Measurements from ENCODE around the gene MPPE1. TPM values are rescaled to one million over a fixed set of nuclear protein-coding genes. Genes with fewer than 3 reads are reported as not detected.
A peak's percentile ranks its signal among the peaks of the same experiment; 100 is the strongest.
"Not testable (repeated sequence)": the region's sequence is repeated elsewhere in the genome, so short reads cannot be mapped to it uniquely, and the experiment has no call there.

MPPE1 gene
- total RNA-seq, 1 donor from 2014 or later = 56.7 TPM

DNA sequence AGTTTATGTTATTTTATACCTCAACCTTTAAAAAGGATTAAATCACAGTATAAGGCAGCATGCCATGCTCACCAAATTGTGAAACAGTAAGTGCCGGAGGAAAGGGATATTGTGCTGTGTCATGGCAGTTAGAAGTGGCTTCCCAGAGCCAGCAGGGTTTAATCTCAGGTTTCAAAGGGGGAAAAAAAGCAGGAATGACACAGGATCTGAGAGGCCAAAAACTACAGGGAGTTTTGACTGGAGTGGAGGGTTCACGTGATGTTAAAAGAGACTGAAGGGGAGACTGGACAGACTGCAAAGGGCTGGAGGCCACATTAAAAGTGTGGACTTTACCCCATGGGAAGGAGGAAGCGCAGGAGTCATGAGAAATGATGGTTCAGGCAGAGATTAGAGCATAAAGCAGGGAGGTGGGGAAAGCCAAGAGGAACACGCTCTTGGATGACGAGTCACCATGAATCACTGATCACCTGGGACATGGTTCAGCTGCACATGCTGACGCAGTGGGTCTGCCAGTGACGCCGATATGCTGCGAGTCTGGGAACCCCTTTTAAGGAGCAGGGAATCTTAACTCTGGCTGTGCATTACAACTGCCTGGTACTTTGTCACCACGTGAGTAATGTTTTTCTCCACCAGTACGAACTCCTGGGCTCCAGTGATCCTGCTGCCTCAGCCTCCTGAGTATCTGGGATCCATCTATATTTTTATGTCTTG, 50.8 kb downstream of the MPPE1 start:
- peak; percentile 76 for DNase-seq (ENCODE audit: low spot score)

DNA sequence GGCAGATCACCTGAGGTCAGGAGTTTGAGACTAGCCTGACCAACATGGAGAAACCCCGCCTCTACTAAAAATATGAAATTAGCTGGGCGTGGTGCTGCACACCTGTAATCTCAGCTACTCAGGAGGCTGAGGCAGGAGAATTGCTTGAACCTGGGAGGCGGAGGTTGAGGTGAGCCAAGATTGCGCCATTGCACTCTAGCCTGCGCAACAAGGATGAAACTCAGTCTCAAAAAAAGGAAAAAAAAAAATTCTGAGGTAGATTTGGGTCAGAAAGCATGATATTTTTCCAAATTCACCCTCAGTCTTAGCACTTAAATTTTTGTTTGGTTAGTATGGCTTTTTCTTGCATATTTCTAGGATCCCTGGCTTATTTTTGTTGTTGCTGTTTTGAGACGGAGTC, 53.6 kb downstream of the MPPE1 start:
- not testable (repeated sequence) for DNase-seq (ENCODE audit: low spot score)

DNA sequence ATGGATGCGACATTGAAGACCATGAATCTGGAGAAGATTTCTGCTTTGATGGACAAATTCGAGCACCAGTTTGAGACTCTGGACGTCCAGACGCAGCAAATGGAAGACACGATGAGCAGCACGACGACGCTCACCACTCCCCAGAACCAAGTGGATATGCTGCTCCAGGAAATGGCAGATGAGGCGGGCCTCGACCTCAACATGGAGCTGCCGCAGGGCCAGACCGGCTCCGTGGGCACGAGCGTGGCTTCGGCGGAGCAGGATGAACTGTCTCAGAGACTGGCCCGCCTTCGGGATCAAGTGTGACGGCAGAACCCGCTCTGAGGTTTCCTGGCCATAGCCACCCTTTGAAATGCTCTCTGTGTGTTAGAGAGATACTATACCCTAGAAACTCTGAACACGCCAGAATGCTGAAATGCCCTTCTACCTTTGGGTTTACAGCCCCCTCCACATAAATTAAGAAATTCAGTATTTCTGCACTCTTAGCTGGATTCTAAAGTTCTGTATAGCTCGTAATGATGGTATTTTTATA, 56.2 kb downstream of the MPPE1 start:
- peak; percentile 20 for DNase-seq (ENCODE audit: low spot score)

DNA sequence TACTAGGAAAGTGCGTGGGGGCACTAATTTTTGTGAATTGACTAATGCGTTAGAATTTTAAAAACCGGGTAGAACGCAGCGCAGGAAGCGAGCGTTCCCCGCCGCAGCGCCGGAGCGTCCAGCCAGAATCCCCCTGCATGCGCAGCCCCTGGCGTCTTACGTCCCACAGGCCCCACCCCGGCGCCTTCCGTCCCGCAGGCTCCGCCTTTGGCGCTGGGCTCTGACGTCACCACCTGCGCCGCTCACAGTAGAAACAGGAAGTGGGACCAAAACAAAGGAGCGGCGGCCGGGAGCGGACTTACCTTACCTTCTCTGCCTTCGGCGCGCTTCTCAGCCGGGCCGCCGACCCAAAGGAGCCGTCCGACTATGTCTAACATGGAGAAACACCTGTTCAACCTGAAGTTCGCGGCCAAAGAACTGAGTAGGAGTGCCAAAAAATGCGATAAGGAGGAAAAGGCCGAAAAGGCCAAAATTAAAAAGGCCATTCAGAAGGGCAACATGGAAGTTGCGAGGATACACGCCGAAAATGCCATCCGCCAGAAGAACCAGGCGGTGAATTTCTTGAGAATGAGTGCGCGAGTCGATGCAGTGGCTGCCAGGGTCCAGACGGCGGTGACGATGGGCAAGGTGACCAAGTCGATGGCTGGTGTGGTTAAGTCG, 56.8 kb downstream of the MPPE1 start, which contains the start of gene CHMP1B:
CHMP1B (plus strand) TSS at position 268 of the 660 bp plus-strand sequence; CDS start at position 367, 99 bp downstream.
- DNase-seq (ENCODE audit: low spot score) = peak; percentile 98

DNA sequence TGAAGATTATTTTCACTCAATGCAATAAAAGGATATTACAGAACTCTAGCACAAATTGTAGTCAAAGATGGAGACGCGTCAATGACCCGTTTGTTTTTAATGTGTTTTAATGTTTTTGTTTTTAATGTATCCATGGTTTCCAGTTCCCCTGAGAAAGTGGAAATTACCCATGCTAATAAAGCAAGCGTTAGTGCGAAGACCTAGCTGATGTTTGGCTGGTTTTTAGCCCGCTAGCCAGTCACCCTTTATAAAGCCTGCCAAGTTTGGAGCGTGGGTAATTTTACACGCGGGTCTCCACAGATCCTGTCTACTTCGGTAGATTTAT, 57.3 kb downstream of the MPPE1 start:
- DNase-seq (ENCODE audit: low spot score) = no peak

DNA sequence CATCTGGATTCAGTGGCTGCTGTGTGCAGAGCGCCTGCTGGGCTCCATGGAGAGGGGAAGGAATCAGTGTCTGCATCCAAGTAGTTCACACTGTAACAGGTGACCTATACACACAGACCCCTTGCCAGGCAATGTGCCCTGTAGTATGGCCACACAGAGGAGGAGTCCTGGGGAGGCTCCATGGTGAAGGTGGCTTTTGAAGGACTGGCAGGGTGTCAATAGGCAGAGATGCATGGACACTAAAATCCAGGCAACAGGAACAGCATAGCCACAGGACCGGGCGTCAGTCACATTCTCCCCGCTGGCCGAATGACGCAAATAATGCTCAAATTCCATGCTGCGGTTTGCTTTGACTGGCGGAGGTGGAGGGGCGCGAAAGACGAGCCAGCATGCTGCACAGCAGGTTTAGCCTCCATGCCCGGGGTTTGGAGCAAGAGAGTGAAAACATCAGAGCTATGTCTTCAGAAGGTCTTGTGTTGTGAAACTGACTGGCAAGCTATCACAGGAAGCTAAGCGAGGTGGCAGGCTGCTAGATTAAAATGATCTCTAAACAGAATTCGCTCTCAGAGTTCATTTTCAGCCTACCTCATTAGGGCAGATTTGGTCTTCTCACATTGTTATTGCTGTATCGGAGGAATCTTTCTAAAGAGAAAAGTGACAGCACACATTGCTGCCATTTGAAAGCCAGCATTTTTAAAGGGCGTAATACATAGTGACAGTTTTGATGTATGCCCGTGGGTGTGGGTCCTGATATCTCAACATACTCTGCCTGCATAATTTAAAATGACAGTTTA, 58.1 kb downstream of the MPPE1 start:
- peak; percentile 61 for DNase-seq (ENCODE audit: low spot score)

DNA sequence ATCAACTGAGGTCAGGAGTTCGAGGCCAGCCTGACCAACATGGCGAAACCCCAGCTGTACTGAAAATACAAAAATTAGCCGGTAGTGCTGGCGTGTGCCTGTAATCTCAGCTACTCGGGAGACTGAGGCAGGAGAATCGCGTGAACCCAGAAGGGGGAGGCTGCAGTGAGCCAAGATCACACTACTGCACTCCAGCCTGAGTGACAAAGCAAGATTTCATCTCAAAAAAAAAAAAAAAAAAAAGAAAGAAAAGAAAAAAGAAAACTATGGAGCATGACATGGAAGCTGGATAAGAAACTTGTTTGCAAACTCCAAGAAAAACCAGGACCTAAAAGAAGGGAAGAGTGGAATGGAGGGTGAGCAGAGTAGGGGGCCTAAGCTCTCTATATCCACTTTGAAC, 58.8 kb downstream of the MPPE1 start:
- no peak for DNase-seq (ENCODE audit: low spot score)

DNA sequence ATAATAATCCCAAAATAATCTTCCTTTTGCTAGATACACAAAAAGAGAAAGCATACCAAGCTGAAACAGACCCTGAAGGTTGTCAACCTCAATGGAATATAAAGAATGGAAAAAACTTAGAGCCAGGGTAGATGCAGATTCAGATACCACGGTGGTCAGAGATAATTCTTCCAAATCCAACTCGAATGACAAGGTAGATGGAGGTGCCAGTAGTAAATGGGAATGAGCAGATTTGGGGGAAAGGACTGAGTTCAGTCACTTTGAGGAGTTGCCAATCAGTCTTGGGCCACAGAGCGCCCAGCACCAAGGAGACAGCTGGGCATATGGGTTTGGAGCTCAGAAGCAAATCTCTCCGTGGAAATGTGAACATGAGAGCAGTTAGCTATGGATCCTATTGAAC, 60.3 kb downstream of the MPPE1 start:
- DNase-seq (ENCODE audit: low spot score) = no peak

DNA sequence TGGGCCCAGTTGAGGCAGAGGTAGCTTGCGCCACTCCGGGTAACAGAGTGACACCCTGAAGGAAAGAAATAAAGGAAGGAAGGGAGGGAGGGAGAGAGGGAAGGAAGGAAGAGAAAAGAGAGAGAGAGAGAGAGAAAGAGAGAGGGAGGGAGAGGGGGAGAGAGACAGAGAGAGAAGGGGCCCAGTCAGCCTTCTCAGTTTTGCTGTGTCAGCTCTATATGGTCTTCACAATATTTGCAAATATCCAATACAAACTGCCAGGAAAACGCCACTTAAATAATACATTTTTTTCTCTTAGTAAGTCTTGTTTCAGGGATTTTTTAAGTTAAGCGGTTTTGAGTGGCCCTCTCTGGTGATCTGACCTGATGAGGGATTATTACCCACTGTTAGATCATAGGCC, 62.5 kb downstream of the MPPE1 start:
- DNase-seq (ENCODE audit: low spot score) = no peak

DNA sequence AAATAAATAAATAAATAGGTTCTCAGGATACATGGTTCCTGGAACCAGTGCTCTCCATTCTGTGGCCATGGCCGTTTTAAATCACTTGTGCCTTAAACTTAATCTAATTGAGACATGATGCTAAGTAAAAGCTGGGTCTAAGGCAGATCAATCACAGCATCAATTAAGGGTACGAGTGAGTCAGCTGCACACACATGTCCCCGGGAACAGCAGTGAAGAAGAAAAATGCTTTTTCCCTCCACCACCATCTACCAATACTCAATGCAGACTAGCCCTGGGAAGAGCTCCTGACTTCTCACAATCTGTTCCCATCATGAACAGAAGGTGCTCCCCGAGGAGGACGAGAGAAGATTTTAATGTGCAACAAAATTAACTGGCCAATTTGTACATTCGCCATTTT, 63.7 kb downstream of the MPPE1 start:
- DNase-seq (ENCODE audit: low spot score) = no peak

DNA sequence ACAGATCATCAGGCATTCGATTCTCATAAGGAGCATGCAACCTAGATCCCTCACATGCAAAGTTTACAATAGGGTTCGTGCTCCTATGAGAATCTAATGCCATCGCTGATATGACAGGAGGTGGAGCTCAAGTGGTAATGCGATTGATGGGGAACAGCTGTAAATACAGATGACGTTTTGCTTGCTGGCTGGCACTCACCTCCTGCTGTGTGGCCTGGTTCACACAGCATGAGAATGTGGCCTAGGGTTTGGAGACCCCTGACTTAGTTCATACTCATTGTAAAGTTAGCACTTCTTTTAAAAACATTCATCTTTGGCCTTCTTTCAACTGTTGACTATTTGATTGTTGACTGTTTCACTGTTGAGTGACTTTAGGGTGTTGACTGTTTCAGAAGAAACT, 65.6 kb downstream of the MPPE1 start:
- DNase-seq (ENCODE audit: low spot score) = no peak

DNA sequence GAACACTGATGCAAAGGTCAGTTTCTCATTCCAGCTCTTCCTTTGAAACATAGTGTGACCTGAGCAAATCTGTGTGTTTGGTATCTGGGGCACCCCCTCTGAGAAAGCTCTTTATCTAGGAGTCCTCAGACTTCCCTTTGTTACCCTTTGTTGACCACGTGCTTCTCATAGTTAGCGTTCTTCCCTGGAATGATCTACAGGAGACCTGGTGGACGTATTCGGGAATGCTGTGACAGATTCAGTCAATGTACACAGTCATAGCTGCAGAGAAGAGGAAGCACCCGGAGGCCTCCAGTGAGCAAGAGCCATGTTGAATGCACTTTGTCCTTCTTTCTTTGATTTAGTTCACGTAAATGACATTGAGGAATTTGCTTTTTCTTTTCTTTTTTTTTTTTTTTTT, 67.6 kb downstream of the MPPE1 start:
- no peak for DNase-seq (ENCODE audit: low spot score)

DNA sequence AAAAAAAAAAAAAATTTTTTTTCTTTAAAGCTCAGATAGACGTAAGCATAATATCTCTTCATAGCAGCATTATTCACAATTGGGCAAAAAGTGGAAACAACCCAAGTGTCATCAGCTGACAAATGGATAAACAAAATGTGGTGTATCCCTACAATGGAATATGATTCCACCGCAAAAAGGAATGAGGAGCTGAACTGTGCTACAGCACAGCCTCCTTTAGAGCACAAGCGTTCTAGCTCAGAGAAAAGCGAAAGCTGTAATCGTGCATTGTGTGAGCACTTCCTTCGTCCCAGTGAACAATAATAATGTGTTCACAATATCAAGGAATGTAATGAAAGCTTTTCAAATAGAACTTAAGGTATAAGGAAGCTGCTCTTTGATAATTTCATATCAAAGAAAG, 68.6 kb downstream of the MPPE1 start:
- DNase-seq (ENCODE audit: low spot score) = no peak

DNA sequence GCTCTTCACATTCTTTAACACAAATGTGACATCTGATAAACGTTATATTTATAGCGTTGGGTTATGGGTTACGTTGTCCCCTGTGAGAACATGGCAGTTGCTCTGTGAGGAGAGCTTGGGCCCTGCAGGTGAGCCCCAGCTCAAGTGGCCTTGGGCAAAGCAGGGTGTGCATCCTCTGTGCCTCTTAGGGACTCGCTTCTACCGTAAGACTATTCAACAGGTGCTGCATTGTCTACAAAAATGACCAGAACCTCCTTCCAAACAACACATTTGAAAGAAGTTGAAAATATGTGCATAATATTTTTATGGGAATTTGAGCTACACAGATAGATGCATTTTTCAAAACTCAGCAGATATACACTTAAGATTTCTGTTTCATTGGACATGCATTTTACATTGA, 73.3 kb downstream of the MPPE1 start:
- no peak for DNase-seq (ENCODE audit: low spot score)

Other genes with a start within 250 kb of the MPPE1 start
- gene GNAL, start 219.1 kb downstream of the MPPE1 start, total RNA-seq = 3.9 TPM
- gene CHMP1B, start 56.9 kb downstream of the MPPE1 start, total RNA-seq = 50.4 TPM
- gene IMPA2, start 73.2 kb upstream of the MPPE1 start, total RNA-seq = 64.2 TPM
- not detected for gene ANKRD62, start 185.5 kb upstream of the MPPE1 start, total RNA-seq